Karpas-422 (cell line): ENCODE data around the gene TRIM36. TPM values are rescaled to one million over a fixed set of nuclear protein-coding genes. Genes with fewer than 3 reads are reported as not detected.

Experiments used
- DNase-seq: peaks from one replicate; pipeline ENCODE4 v3.0.0-alpha.2; 2015
- H2AFZ ChIP-seq: fragments of 200-600 bp; sonication (generic); 2 replicates; pipeline ENCODE4 v1.6.1; 2014; ENCODE audit warnings: antibody characterized with exemption, low read length, mixed read lengths
- H3K27ac ChIP-seq: fragments of 200-600 bp; sonication (generic); 2 replicates; pipeline ENCODE4 v1.5.1; 2014; ENCODE audit warnings: mild to moderate bottlenecking, low read length, moderate library complexity
- H3K27me3 ChIP-seq: fragments of 200-600 bp; sonication (generic); 2 replicates; pipeline ENCODE4 v1.6.1; 2014; ENCODE audit warnings: low read length, mixed read lengths
- H3K36me3 ChIP-seq: fragments of 200-600 bp; sonication (generic); 2 replicates; pipeline ENCODE4 v1.6.1; 2014; ENCODE audit warnings: low read length, mixed read lengths; ENCODE audit not compliant: insufficient read depth
- H3K4me1 ChIP-seq: fragments of 200-600 bp; sonication (generic); 2 replicates; pipeline ENCODE4 v1.6.1; 2014; ENCODE audit warnings: mild to moderate bottlenecking, low read length, mixed read lengths
- H3K4me2 ChIP-seq: fragments of 200-600 bp; sonication (generic); 2 replicates; pipeline ENCODE4 v1.6.1; 2014; ENCODE audit warnings: low read length, low read depth, mild to moderate bottlenecking; ENCODE audit not compliant: poor library complexity, severe bottlenecking
- H3K4me3 ChIP-seq: fragments of 200-600 bp; sonication (generic); 2 replicates; pipeline ENCODE4 v1.5.1; 2014; ENCODE audit warnings: mild to moderate bottlenecking, antibody characterized with exemption, low read length, mixed read lengths
- H3K79me2 ChIP-seq: fragments of 200-600 bp; sonication (generic); 2 replicates; pipeline ENCODE4 v1.6.1; 2014; ENCODE audit warnings: mild to moderate bottlenecking, low read length, mixed read lengths
- H3K9ac ChIP-seq: fragments of 200-600 bp; sonication (generic); 2 replicates; pipeline ENCODE4 v1.6.0; 2014; ENCODE audit warnings: low read length
- H3K9me2 ChIP-seq: fragments of 200-600 bp; sonication (generic), shearing (Covaris generic); replicated peaks from 2 replicates; pipeline ENCODE4 v1.6.0; 2014; ENCODE audit warnings: mild to moderate bottlenecking, low read length, moderate library complexity; ENCODE audit not compliant: insufficient read depth
- H3K9me3 ChIP-seq: fragments of 300-700, 200-600 bp; sonication (generic); 2 replicates; pipeline ENCODE4 v1.6.1; 2014; ENCODE audit warnings: low read length, mixed read lengths
- H4K20me1 ChIP-seq: fragments of 200-600 bp; sonication (generic); 2 replicates; pipeline ENCODE4 v1.6.1; 2014; ENCODE audit warnings: mild to moderate bottlenecking, antibody characterized with exemption, low read length, low read depth; ENCODE audit not compliant: insufficient read depth
- total RNA-seq: library from RNA; depleted of rRNA; stranded (reverse); fragments of >200 nt; shearing (Covaris generic); gene quantifications from 2 replicates; pipeline ENCODE4 v1.2.3, GENCODE V29; 2014; ENCODE audit warnings: low replicate concordance

The TRIM36 gene
- total RNA-seq, 1 experiment from 2014 or later, result 4.1 TPM

GRCh38 chr5:115191474-115192031 lies 21.8 kb upstream of the TRIM36 start:
- Histone ChIP-seq H3K4me3 (no peak overlapping the region), H3K9me3 (no peaks in the 10 kb centered on the region), H3K36me3 (no peaks in the 10 kb centered on the region), H3K27me3 (no peaks in the 10 kb centered on the region), H4K20me1 (no peaks in the 10 kb centered on the region), H3K4me2 (no peak overlapping the region), H3K9me2 (no peaks in the 10 kb centered on the region), H2AFZ (no peak overlapping the region), H3K4me1 (no peaks in the 10 kb centered on the region), H3K9ac (no peak overlapping the region), H3K79me2 (no peaks in the 10 kb centered on the region), H3K27ac (no peak overlapping the region)
- DNase-seq, result no peak

- DNase-seq, result no peak
- Histone ChIP-seq H4K20me1 (no peaks in the 10 kb centered on the region), H3K27me3 (no peaks in the 10 kb centered on the region), H3K27ac (no peak overlapping the region), H3K9ac (no peak overlapping the region), H3K79me2 (no peaks in the 10 kb centered on the region), H3K9me2 (no peaks in the 10 kb centered on the region), H2AFZ (no peak overlapping the region), H3K36me3 (no peaks in the 10 kb centered on the region), H3K9me3 (no peaks in the 10 kb centered on the region), H3K4me2 (no peak overlapping the region), H3K4me3 (no peak overlapping the region), H3K4me1 (no peaks in the 10 kb centered on the region)
Observed at GRCh38 chr5:115190388-115190787, 20.7 kb upstream of the TRIM36 start.

- Histone ChIP-seq H4K20me1 (no peaks in the 10 kb centered on the region), H3K4me2 (no peak overlapping the region), H3K27me3 (no peaks in the 10 kb centered on the region), H3K27ac (no peak overlapping the region), H3K4me1 (no peaks in the 10 kb centered on the region), H3K4me3 (no peak overlapping the region), H3K9me3 (no peaks in the 10 kb centered on the region), H3K9ac (no peak overlapping the region), H3K79me2 (no peaks in the 10 kb centered on the region), H3K9me2 (no peaks in the 10 kb centered on the region), H2AFZ (no peak overlapping the region), H3K36me3 (no peaks in the 10 kb centered on the region)
- no peak for DNase-seq
Observed at GRCh38 chr5:115189866-115190265, 20.2 kb upstream of the TRIM36 start.

- H4K20me1 ChIP-seq, result no peaks in the 10 kb centered on the region
- H3K9me3 ChIP-seq, result no peaks in the 10 kb centered on the region
- H3K36me3 ChIP-seq, result no peaks in the 10 kb centered on the region
- no peak overlapping the region for H3K27ac ChIP-seq
- H2AFZ ChIP-seq, result no peak overlapping the region
- DNase-seq, result no peak
- no peak overlapping the region for H3K9ac ChIP-seq
- no peaks in the 10 kb centered on the region for H3K27me3 ChIP-seq
- H3K79me2 ChIP-seq, result no peaks in the 10 kb centered on the region
- H3K4me3 ChIP-seq, result no peak overlapping the region
- no peaks in the 10 kb centered on the region for H3K9me2 ChIP-seq
- H3K4me1 ChIP-seq, result no peaks in the 10 kb centered on the region
- no peak overlapping the region for H3K4me2 ChIP-seq
Observed at GRCh38 chr5:115186794-115187193, 17.1 kb upstream of the TRIM36 start.

- H3K27me3 ChIP-seq, result no peaks in the 10 kb centered on the region
- DNase-seq, result no peak
- H3K27ac ChIP-seq, result no peak overlapping the region
- H3K9ac ChIP-seq, result no peak overlapping the region
- H3K36me3 ChIP-seq, result no peaks in the 10 kb centered on the region
- no peak overlapping the region for H3K4me3 ChIP-seq
- H3K9me3 ChIP-seq, result no peaks in the 10 kb centered on the region
- H2AFZ ChIP-seq, result no peak overlapping the region
- no peaks in the 10 kb centered on the region for H3K79me2 ChIP-seq
- no peaks in the 10 kb centered on the region for H4K20me1 ChIP-seq
- H3K9me2 ChIP-seq, result no peaks in the 10 kb centered on the region
- no peak overlapping the region for H3K4me2 ChIP-seq
- H3K4me1 ChIP-seq, result peaks cover 7% of the 10 kb centered on the region
Observed at GRCh38 chr5:115184770-115185169, 15.1 kb upstream of the TRIM36 start.

GRCh38 chr5:115181757-115182156 lies 12.0 kb upstream of the TRIM36 start:
- Histone ChIP-seq H3K9ac (no peak overlapping the region), H3K27ac (no peak overlapping the region), H3K4me3 (no peak overlapping the region)

GRCh38 chr5:115180165-115180709 lies 10.5 kb upstream of the TRIM36 start:
- Histone ChIP-seq H3K9ac (no peak overlapping the region; the same call in 1 of the 2 replicates), H3K4me3 (peak overlapping the region; percentile 59), H3K4me2 (peak overlapping the region; percentile 61), H3K4me1 (peaks cover 9% of the 10 kb centered on the region), H3K27me3 (no peaks in the 10 kb centered on the region), H3K9me2 (no peaks in the 10 kb centered on the region), H4K20me1 (no peaks in the 10 kb centered on the region), H3K27ac (no peak overlapping the region), H3K79me2 (no peaks in the 10 kb centered on the region), H3K36me3 (no peaks in the 10 kb centered on the region), H3K9me3 (no peaks in the 10 kb centered on the region), H2AFZ (0 out of 2 replicates have a peak overlapping the region, but pooled peaks have one; percentile 46)
- DNase-seq, result no peak

More at GRCh38 chr5:115181757-115182156, 12.0 kb upstream of the TRIM36 start:
- peaks cover 9% of the 10 kb centered on the region for H3K4me1 ChIP-seq
- no peaks in the 10 kb centered on the region for H4K20me1 ChIP-seq
- no peak overlapping the region for H3K4me2 ChIP-seq
- no peaks in the 10 kb centered on the region for H3K79me2 ChIP-seq
- DNase-seq, result no peak
- H3K9me3 ChIP-seq, result no peaks in the 10 kb centered on the region
- H3K27me3 ChIP-seq, result no peaks in the 10 kb centered on the region
- no peaks in the 10 kb centered on the region for H3K9me2 ChIP-seq
- H3K36me3 ChIP-seq, result no peaks in the 10 kb centered on the region
- no peak overlapping the region for H2AFZ ChIP-seq

- Histone ChIP-seq H4K20me1 (no peaks in the 10 kb centered on the region), H3K27ac (no peak overlapping the region), H3K4me1 (peaks cover 9% of the 10 kb centered on the region), H3K9ac (no peak overlapping the region; the same call in 1 of the 2 replicates), H3K4me3 (peak overlapping the region; percentile 59), H2AFZ (0 out of 2 replicates have a peak overlapping the region, but pooled peaks have one; percentile 46), H3K36me3 (no peaks in the 10 kb centered on the region), H3K4me2 (peak overlapping the region; percentile 61), H3K27me3 (no peaks in the 10 kb centered on the region), H3K9me2 (no peaks in the 10 kb centered on the region), H3K79me2 (no peaks in the 10 kb centered on the region), H3K9me3 (no peaks in the 10 kb centered on the region)
- no peak for DNase-seq
Observed at GRCh38 chr5:115179394-115180164, 9.9 kb upstream of the TRIM36 start.
